DMS153 (cell line): Measurements from ENCODE around the gene NUCB1.
A peak's percentile ranks its signal among the peaks of the same experiment; 100 is the strongest.
"Not testable (repeated sequence)": the region's sequence is repeated elsewhere in the genome, so short reads cannot be mapped to it uniquely, and the experiment has no call there.

Experiments
- DNase-seq: peaks from one replicate; lab custom pipeline; 2025; lab: John Stamatoyannopoulos, UW

NUCB1 gene

GRCh38 chr19:48905664-48906063 lies 5.6 kb downstream of the NUCB1 start:
- DNase-seq: no peak

- no peak for DNase-seq
Measured at GRCh38 chr19:48906324-48906723, 6.2 kb downstream of the NUCB1 start.

- no peak for DNase-seq
Measured at GRCh38 chr19:48907671-48908070, 7.6 kb downstream of the NUCB1 start.

- DNase-seq: not testable (repeated sequence)
Measured at GRCh38 chr19:48909424-48910077, 9.4 kb downstream of the NUCB1 start.

GRCh38 chr19:48910803-48911202 lies 10.7 kb downstream of the NUCB1 start:
- no peak for DNase-seq

GRCh38 chr19:48913114-48913889 lies 13.2 kb downstream of the NUCB1 start:
- DNase-seq: no peak

- DNase-seq: no peak
Measured at GRCh38 chr19:48914181-48914580, 14.1 kb downstream of the NUCB1 start.

- DNase-seq: peak; percentile 53
Measured at GRCh38 chr19:48915757-48916156, 15.6 kb downstream of the NUCB1 start.

- no peak for DNase-seq
Measured at GRCh38 chr19:48918071-48918470, 18.0 kb downstream of the NUCB1 start.

- no peak for DNase-seq
Measured at GRCh38 chr19:48918801-48919247, 18.7 kb downstream of the NUCB1 start.

- not testable (repeated sequence) for DNase-seq
Measured at GRCh38 chr19:48919271-48919670, 19.2 kb downstream of the NUCB1 start.

- no peak for DNase-seq
Measured at GRCh38 chr19:48920949-48921348, 20.8 kb downstream of the NUCB1 start.

GRCh38 chr19:48921721-48922500 lies 21.8 kb downstream of the NUCB1 start:
- no peak for DNase-seq

- DNase-seq: no peak
Measured at GRCh38 chr19:48922548-48923490, 22.7 kb downstream of the NUCB1 start.

GRCh38 chr19:48925240-48925843 lies 25.2 kb downstream of the NUCB1 start:
- no peak for DNase-seq

GRCh38 chr19:48925890-48926289 lies 25.8 kb downstream of the NUCB1 start:
- not testable (repeated sequence) for DNase-seq

- no peak for DNase-seq
Measured at GRCh38 chr19:48926909-48927308, 26.8 kb downstream of the NUCB1 start.

GRCh38 chr19:48927692-48928091 lies 27.6 kb downstream of the NUCB1 start:
- DNase-seq: not testable (repeated sequence)

GRCh38 chr19:48928164-48929025 lies 28.3 kb downstream of the NUCB1 start:
- no peak for DNase-seq

GRCh38 chr19:48933382-48933932 lies 33.3 kb downstream of the NUCB1 start, which contains the start of gene DHDH:
TSS of gene DHDH (plus strand) at chr19:48933699. CDS start at chr19:48933722, 23 bp downstream.
- DNase-seq: peak; percentile 91
